Hematopoietic multipotent progenitor cell treated with erythropoietin and hydrocortisone succinate and interleukin-3 and kit ligand, for 8 days (in vitro differentiated cells): ENCODE results near the gene PROM2.

Experiments used
- DNase-seq: peaks from one replicate; pipeline ENCODE4 v3.0.0-alpha.2; 2015

The PROM2 gene

GRCh38 chr2:95325590-95326432 is 51.6 kb downstream of the PROM2 start:
- DNase-seq = no peak

DNA sequence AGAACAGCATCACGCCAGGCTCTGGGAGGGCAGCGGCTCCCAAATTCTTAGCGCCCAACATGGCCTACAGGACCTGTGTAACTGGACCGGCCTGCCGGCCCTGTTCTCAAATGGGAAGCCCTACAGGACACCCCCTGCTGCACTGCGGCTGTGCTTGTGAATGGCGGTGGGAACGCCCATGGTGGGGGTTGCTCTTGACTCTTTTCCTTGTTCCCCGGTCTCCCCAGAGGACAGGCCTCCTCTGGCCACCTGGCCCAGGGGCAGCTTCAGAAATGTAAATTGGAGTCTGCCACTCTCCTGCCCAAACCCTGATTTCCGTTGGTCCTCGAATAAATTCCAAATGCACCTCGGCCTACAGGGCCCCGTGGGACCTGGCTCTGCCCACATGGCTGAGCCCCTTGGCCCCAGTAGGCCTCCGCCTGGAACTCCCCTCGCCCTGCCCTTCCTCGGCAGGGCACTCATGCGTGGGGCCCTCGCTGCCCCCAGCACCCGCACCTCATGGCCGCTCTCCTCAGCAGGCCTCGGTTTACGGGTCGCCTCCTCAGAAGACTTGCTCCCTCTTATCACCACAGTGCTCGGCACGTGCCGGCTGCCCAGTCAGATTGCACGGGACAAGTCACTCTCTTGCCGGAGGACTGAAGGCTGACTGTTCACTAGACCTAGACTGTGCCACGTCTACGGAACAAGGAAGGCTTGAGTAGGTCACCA is 52.3 kb downstream of the PROM2 start:
- no peak for DNase-seq

DNA sequence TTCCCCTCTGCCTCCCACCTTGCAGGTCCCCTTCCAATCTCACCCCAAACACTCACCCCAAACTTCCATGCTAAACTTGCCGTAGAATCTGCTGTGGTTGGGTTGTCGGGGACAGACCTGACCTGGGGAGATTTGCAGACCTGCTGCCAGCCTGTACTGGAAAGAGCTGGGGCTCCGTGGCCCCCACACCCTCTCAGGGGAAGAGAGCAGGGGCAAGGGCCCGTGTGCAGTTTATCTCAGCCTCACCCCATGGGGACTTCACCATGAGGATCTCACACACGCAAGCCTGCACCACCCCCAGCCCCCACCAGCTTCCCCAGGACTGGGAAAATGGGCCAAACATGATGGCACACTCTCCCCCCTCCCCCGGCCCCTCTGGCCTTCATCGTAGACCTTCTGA is 53.6 kb downstream of the PROM2 start:
- DNase-seq = no peak

GRCh38 chr2:95328358-95329125 is 54.3 kb downstream of the PROM2 start:
- DNase-seq = no peak

DNA sequence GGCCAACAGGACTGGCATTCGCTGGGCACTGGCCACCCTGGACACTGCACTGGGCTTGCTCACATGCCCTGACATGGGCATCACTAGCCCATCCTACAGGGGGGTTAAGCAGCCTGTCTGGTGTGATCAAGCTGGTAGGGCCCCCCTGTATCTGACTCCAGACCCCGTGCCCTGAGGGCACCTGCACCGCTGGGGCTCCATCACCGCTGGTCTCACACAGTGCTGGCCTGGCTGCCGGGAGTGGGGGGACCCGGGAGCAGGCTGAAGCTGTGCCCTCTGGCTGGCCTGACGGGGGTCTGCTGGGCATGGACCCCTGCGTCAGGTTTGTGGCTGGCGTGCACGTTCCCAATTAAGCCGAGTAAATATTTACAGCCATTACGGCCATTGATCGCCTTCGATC is 55.2 kb downstream of the PROM2 start:
- DNase-seq = no peak

DNA sequence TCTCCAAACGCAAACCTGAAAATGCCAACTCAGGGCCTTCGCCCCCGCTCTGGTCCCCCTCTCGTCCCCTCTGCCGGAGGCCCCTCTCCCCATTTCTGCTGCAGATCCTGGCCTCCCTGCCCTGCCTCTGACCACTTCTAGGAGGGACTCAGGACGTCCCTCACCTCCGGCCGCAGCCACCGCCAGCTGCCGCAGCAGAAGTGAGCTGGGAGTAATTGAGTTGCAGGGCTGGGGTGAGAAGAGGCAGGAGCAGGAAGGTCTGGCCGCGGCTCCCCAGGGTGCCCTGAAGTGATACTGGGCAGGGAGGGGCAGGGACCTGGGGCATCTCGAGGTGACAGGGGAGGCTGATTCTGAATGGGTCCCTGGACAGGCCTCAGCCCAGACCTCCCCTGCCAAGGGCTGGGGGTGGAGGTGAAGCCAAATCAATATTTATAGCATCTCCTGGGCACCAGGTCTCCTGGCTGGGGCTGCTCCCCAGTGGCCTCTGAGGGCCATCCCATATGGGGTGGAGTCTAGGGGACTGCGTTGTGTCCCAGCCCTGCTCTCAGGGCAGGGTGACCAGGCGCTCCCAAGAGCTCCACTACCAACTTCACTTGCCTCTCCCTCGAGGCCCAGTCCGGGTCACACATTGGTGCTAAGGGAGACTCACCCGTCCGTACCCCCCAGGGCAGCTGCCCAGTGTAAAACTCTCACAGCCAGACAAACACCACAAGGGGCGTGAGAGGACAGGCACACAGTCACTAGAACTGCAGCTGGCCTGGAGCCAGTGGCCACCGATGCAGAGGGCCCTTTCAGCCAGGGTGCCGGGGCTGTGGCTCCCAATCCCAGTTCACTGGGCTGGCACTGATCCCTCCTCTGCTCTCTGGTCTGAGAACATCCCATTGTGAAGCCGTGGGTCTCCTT is 55.9 kb downstream of the PROM2 start:
- no peak for DNase-seq

- DNase-seq = no peak
These were observed 56.6 kb downstream of the PROM2 start for GRCh38 chr2:95330794-95331338.

- DNase-seq = no peak
These were observed 57.4 kb downstream of the PROM2 start for GRCh38 chr2:95331606-95332005.

- DNase-seq = no peak
These were observed 57.8 kb downstream of the PROM2 start for GRCh38 chr2:95332036-95332435.

DNA sequence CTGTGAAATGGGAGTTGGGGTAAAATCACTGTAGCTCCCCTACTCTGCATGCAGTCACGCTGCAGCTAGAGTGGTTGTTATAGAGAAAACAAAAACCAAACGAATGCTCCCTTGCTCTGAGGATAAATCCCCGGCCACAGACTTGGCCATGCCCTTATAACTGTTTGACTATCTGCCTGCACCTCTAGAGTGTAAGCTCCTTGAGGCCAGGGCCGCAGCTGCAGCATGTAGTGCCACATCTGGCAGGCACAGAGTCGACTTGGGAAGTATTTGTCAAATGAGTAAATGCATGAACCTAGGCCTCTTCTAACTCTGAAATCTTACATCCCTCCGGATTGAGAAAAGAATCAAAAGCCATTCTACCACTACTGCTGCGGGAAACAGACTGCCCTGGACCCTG is 58.8 kb downstream of the PROM2 start:
- no peak for DNase-seq

- no peak for DNase-seq
These were observed 59.7 kb downstream of the PROM2 start for GRCh38 chr2:95333888-95334338.

DNA sequence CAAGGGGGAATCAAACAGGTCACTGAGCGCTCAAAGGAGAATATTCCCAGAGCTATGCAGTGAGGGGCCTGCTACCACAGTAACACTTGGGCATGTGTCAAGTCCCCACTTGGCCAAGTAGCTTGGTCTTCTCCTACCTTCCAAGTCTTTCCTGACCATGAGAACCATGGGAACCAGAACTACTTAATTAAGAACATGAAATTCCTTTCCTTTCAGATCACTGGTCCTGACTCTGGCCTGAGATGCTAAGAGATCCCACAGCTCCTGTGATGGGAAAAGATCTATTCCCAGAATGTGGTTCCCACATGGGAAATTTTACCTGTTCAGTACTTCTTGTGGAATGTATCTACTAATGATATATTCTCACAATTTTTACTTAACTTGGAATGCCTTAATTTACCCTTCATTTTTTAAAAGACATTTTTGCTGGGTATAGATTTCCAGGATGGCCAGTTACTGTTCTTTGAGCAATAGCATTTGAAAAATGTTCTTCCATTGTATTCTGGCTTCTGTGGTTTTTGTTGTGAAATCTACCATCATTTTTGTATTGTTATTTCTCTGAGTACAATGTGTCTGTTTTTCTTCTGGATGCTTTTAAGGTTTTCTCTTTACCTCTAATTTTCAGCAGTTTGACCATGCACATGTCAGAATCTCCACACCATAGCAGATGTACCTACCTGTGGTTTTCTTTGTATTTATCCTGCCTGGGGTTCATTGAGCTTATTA is 60.8 kb downstream of the PROM2 start:
- no peak for DNase-seq

DNA sequence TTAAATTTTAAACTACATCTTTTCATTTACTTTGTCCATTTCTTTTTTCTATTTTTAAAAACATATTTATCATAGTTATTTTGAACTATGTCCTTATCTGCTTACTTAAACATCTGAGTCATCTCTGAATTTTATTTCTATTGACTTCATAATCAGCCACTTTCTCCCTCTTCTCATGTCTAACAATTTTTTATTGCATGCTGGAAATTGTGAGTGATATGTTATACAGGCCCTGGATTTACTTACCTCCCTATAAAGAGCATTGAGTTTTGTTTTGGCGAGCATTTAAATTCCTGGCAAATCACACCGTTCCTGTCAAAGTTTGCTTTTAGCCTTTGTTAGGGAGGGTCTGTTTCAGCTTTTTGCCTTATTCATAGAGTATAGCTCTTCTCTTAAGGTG is 62.2 kb downstream of the PROM2 start:
- DNase-seq = no peak

DNA sequence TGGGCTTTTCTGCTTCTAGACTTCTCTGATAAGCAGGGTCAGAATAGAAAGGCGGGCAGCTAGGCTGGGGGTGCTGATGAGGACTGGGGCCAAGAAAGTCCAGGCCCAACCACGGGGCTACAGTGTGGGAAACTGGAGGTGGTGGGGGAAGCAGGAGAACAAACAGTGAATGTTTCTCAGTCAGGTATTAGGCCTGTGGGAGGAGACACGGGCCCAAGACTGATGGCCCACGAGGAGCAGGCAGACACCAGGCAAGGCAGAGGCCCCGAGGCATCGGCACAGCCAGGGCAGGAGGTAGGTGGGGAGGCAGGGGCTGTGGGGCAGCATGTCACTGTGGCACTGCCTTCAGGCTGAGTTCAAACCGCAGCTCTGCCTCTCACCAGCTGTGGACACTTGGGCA is 63.6 kb downstream of the PROM2 start:
- no peak for DNase-seq
